GM18502 (cell line): ENCODE measurements around the gene MAGEA9B.
"Not testable (repeated sequence)": the region's sequence is repeated elsewhere in the genome, so short reads cannot be mapped to it uniquely, and the experiment has no call there.

Experiments
- ATAC-seq: cut with Tn5 transposase; IDR thresholded peaks from one replicate; pipeline ENCODE4 v1.9.1; 2021; ENCODE audit warnings: mild to moderate bottlenecking; ENCODE audit not compliant: unreplicated experiment, poor library complexity

MAGEA9B gene, protein sequence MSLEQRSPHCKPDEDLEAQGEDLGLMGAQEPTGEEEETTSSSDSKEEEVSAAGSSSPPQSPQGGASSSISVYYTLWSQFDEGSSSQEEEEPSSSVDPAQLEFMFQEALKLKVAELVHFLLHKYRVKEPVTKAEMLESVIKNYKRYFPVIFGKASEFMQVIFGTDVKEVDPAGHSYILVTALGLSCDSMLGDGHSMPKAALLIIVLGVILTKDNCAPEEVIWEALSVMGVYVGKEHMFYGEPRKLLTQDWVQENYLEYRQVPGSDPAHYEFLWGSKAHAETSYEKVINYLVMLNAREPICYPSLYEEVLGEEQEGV

DNA sequence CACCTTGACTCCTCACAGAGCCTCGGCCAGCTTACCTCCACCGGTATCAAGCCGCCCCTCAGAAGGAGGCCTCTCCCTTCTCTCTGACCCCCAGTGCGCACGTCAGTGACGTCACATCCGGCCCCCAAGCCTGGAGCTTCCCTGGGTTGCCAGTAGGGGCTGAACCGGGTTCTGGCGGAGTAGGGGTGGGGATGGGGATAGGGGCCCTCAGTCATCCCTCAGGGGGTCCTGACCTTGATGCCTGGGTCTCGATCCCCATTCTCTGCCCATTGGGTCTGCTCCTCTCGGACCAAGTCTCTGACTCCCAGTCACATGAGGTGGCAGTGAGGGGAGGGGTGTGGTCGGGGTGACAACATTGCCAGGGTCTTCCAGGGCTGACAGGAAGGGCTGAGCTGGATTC is at the start of gene MAGEA9B:
Gene MAGEA9B (minus strand): TSS at position 101 of the 400 bp plus-strand sequence. CDS start 4,280 bp downstream, outside the sequence.
- ATAC-seq, result not testable (repeated sequence)

DNA sequence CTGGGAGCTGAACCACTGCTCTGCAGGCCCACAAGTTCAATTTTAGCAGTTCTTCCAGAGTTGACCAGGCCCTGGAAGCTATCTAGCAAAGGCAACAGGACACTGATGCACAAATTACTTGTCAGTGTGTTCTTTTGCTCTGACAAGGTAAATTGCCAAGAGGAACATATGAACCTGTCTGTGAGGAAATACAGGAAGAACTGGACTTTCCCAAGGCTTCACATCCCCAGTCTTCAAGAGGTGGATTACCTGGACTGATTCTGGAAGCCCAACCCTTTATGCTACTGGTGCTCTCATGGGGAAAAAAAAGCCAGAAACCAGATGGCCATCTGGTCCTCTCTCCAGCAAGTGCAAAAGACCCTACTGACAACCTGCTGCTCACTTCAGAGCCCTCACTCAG is 46.3 kb upstream of the MAGEA9B start:
- ATAC-seq, result no peak

DNA sequence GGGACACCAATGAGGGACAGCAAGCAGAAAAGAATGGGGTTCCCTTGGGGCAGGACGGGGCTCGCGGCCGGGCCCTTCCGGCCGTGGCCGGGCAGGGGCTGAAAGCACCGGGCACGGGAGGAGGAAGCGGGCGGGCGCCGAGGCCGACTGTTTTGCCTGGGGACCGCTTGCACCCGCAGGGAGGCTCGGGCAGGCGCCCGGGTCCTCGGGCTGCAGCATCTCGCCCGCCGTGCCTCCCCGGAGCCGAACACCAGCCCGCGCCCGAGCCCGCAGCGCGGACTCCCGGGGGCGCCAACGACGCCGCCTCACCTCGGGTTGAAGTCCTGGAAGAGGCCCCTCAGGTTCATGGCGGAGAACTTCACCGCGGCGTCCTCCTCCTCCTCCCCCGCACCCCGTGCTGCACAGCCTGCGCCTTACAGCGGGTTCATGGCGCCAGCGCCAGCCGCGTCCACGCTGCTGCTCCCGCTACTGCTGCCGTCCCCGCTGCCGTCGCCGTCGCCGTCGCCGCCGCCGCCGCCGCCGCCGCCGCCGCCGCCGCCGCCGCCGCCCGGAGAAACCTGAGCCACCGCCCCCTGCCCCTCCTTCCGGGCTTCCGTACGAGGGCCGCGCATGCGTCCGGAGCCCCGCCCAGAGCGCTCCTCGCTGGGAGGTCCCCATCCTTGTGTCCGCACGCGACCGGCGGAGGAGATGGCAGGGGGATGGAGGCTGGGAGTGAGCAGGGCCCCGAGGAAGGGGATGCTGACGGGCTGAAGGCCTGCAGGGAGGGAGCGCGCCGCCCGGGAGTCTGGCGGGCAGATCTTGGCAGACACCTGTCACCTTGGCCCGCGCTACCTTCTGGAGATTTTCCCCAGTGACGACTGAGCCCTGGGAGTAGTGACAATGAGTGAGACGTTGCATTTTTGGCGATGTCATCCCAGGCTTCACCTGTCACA is 44.2 kb upstream of the MAGEA9B start, which contains the start of gene TMEM185A:
Gene TMEM185A (minus strand): TSS at position 559 of the 932 bp plus-strand sequence. CDS start 212 bp downstream, at position 347.
- ATAC-seq, result peak; percentile 90

DNA sequence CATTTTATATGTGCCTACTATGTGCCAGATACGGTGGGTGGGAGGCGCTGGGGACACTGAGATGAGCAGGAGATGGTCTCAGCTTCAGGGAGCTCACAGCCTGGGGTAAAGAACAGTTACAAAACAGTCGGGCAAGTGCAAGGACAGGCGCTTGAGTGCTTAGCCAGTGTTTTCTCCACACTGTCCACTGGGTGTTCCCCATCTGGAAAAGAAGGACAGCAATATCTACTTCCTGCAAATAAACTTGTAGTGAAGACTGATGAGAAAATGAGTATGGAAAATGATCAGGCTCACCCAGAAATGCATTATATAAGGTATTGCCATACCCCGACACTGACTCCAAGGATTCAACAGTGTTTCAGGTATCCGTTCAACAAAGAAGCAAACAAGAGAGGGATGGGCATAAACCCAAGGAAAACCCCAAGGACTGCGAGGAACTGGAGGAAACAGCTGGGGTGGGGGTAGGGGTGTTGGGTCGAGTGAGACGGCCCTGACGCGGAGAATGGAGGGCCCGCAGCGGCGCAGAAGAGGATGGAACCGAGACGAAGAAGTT is 43.5 kb upstream of the MAGEA9B start:
- no peak for ATAC-seq

DNA sequence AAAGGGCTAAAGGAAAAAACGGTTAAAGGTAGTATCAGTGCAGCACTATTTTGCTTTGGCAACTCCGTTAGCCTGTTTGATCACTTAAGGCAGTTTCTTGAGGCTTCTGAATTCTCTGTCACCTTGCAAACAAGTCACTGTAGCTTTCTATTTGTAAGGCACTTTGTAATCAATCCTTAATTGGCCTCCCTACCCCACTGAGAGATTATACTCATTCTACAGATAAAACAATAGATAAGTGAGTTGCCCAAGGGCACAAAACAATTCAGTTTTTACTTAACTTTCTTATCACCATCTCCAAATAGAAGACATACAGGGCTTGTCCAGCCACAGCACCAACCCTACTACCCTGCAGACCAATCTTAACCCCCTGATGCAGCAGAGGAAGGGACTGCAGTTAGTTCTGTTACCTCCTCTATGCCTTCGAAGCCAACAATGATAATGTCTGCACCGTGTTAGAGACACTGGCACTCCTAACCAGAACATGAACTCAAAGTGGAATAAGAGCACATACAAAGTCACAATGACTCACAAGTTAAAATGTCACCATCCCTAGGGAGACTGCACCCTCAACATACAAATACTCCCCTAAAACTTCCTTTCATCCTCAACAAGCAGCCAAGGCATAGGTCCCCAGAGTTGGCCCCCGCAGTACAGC is 42.6 kb upstream of the MAGEA9B start:
- ATAC-seq, result no peak

DNA sequence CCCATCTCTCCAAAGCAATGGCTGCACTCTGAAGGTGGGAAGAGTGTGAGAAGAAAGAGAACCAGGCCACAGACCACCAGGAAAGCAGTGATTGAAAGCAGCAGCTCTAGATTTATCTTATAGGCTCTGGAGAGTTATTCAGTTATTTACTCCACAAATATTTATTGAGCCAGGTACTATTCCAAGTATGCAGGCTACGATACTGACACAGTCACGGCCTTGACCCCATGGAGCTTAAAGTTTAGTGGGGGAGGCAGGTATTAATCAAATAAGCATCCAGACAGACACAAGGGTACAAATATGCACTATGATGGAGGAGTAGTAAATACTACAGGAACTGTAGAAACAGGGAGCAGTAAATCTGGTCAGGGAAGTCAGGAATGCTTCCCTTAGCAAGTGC is 41.5 kb upstream of the MAGEA9B start:
- no peak for ATAC-seq

DNA sequence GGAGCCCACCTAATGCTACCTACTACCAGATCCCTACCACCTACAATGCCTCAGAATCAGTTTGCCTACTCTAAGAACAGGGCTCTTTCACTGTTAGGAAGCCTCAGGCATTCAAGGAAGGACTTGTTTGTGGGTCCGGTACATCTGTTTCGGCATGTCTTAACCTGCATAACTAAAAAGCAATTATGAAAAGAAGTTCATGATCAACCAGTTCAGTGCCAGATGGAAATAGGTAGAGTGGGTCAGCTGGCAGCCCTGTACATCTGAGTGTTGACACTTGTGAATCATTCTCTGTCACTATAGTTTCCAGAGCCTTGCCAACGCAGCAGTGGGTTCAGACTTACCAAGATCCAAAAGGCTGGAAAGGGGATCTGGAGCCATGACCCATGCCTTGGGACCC is 41.0 kb upstream of the MAGEA9B start:
- ATAC-seq, result no peak

DNA sequence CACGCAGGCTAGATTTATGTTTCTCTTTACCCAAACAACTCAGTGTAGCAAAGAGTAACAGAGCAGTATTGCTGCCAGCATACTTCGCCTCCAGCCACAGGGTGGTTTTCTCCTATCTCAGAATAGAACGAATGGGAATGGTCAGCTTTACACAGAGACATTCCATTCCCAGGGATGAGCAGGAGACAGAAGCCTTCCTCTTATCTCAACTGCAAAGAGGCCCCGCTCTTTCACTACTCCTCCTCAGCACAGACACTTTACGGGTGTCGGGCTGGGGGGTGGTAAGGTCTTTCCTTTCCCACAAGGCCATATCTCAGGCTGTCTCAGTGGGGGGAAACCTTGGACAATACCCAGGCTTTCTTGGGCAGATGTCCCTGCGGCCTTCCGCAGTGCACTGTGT is 39.6 kb upstream of the MAGEA9B start:
- ATAC-seq, result not testable (repeated sequence)

DNA sequence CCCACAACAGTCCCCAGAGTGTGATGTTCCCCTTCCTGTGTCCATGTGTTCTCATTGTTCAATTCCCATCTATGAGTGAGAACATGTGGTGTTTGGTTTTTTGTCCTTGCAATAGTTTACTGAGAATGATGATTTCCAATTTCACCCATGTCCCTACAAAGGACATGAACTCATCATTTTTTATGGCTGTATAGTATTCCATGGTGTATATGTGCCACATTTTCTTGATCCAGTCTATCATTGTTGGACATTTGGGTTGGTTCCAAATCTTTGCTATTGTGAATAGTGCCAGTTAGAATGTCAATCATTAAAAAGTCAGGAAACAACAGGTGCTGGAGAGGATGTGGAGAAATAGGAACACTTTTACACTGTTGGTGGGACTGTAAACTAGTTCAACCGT is 32.4 kb upstream of the MAGEA9B start:
- ATAC-seq, result not testable (repeated sequence)

DNA sequence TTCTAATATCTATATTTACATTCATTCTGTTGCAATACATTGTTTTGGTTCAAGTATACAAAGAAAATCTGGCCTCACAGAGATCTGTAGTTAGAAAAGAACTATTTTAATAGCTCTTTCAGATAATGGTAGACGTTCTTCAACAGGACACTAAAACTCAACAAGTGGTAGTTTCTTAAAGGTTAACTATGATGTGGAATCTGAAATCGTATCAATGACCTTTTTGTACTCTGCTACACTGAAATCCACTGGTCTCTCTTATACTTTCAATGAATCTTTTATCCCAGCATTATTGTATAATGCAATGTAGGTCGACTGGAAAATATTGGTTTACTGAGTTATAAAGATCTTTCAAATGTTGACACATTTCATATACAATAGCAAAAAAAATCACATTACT is 31.6 kb upstream of the MAGEA9B start:
- ATAC-seq, result no peak

DNA sequence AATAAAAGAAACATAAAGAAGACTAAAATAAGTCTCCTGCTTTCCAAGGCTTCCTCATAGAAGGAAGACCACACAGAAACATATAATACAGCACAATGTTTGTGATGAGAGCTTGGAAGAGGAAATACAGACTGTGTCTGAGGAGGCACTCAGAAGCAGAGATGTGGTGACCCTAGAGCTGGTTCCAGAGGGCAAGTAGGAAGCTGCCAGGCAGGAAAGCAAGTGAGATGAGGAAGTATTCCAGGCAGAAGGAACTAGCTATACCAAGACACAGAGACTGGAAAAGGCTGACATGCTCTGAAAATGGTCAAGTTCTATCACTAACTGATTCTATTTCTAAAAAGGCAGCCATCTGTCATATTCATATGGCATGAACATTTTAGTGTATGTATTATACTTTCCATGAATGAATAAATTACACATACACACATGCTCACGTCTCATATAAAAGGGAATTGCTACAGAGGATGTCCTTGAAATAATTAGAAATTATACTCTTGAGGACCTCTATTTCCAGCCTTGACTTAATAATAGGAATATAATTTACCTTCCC is 24.4 kb upstream of the MAGEA9B start:
- no peak for ATAC-seq

DNA sequence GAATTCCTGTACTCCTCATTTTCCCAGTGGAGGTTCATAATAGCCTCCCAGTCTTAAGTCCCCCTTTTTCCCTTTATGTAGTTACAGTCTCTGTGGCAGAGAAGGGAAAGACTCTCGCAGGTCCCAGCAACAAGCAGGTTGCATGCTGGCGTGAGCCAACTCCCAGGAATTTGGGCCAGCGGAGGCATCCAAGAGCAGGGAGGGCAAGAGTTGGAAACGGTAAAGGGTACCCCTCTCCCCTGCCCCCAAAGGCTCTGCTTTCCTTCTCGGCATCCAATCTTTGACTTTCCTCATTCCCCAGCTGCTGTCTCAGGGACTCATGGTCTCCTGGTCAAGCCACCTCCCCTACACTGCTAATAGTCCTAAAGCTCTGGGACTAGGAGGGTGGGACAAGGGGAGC is 23.3 kb upstream of the MAGEA9B start:
- no peak for ATAC-seq

DNA sequence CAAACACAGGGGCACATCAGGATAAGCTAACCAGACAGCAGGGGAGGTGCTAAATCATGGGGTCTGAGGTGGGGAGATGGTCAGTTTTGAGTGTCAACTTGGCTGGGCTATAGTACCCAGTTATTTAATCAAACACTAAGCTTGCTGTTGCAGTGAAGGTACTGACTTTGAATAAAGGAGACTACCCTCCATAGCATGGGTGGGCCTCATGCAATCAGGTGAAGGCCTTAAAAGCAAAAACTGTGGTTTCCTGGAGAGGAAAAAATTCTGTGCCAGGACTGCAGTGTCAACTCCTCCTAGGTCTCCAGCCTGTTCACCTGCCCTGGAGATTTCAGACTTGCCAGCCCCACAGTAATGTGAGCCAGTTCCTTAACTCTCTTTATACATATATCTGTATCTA is 20.4 kb upstream of the MAGEA9B start:
- ATAC-seq, result no peak

DNA sequence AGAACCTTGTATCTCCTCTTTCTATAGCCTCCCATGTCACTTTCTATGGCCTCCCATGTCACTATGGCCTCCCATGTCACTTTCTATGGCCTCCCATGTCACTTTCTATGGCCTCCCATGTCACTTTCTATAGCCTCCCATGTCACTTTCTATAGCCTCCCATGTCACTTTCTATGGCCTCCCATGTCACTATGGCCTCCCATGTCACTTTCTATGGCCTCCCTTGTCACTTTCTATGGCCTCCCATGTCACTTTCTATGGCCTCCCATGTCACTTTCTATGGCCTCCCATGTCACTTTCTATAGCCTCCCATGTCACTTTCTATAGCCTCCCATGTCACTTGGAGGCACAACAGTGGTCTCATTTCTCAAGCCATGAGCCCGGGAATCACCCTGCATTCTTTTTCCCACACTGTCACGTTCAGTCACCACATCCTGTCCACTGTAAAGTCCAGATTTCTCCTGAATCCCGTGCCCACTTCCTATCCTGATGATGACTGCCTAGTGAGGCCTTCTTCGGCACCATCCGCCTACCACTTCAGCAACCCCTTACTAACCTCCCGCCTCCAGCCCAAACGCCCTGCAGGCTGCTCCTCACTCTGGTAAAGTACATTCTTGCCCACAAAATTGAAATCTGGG is 18.1 kb upstream of the MAGEA9B start:
- not testable (repeated sequence) for ATAC-seq

DNA sequence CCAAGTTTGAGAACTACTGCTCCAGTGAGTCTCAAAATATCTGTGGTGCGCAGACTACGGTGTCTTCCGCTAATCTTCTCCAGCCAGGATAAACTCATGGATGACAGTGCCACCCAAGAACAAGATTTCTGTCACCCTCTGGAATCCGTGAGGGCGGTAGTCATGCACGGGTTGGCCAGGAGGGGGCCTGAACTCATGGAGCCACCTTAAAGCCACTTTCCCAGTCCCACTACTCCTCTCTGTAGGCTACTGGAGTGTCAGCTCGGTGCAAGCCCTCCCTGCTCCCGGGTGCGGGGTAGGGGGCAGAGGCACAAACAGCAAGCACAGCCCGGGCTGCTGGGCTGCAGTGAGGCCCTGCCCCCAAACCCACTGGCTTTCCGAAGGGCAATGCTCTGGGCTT is 11.3 kb upstream of the MAGEA9B start:
- not testable (repeated sequence) for ATAC-seq

DNA sequence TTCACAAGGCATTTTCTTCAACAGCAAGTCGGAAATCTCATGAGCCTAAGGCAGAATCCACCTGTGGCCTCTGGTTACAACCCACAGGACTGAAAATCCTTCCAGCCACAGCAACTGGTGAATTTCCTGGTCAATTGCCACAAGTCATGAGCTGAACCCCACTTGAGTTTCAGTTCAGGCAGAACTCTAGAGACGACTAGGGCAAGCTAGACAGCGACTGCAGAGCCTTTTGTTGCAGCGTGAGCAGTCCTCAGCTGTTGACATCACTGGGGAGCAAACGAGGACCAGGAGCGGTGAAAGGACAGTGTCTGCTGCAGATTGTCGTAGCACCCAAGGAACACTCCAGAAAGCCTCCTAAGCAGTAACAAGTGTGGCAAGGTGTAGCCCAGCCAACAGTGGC is 8.7 kb upstream of the MAGEA9B start:
- ATAC-seq, result not testable (repeated sequence)

DNA sequence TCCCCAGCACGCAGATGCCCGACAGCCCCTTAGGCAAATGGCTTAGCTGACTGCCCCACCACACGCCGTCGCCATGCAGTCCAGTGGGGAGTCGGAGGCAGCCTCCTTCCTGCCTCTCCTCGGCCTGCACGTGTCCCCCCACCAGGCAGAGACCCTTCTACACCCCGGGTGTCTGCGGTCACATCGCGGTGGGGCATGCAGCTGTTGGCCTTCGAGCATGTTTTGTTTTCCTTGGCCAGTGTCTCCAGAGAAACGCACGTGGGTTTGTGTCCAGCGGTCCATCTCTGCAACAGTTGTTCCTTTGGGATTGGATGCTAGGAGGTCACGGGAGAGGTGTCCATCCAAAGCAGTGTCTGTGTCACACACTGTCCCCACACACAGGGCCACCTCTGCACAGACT is 8.0 kb upstream of the MAGEA9B start, which contains the start of gene HSFX2:
Gene HSFX2 (minus strand): TSS at position 101 of the 400 bp plus-strand sequence. CDS start 614 bp downstream, outside the sequence.
- ATAC-seq, result not testable (repeated sequence)

DNA sequence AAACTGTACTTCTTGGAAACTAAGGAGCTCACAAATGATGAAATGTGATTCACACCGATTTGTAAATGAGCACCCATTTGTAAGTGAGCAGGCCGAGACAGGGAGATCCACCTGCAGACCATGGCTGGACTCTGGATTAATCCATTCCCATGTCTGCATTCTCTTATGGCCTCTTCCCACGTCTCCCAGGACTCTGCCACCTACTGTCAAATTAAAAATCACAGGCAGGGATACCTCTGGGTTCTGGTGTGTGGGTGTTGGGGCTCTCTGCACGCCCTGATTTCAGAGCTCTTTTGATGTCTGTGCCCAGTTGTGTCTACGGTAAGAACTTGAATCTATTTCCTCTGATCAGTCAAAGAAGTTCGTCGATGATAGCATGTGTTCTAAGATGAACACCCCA is 3.7 kb upstream of the MAGEA9B start:
- not testable (repeated sequence) for ATAC-seq

DNA sequence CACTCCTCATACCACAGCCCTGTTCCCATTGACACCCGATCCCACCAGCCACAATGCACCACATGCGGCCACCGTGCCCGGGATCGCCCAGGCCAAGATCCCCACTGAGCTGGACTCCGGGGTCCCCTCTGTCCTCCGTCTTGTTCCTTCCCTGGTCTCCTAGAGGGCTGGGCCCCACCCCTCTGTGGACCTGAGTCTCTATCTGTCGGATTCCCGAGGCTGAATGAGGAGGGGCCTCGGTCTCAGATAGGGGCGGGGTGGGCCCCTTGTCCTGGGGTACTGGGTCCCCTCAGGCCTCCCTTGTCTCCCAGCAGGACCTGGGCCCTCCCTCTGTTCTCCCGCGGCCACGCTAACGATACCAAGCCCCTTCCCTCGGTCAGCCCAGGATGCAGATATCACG is 1.6 kb downstream of the MAGEA9B start:
- not testable (repeated sequence) for ATAC-seq
